HG02870 (cell line): ENCODE measurements around the gene KHNYN.
"Not testable (repeated sequence)": the region's sequence is repeated elsewhere in the genome, so short reads cannot be mapped to it uniquely, and the experiment has no call there.

Source experiments
- ATAC-seq: cut with Tn5 transposase; IDR thresholded peaks from one replicate; pipeline ENCODE4 v1.9.1; 2021; ENCODE audit warnings: mild to moderate bottlenecking, moderate library complexity; ENCODE audit not compliant: unreplicated experiment

KHNYN gene

DNA sequence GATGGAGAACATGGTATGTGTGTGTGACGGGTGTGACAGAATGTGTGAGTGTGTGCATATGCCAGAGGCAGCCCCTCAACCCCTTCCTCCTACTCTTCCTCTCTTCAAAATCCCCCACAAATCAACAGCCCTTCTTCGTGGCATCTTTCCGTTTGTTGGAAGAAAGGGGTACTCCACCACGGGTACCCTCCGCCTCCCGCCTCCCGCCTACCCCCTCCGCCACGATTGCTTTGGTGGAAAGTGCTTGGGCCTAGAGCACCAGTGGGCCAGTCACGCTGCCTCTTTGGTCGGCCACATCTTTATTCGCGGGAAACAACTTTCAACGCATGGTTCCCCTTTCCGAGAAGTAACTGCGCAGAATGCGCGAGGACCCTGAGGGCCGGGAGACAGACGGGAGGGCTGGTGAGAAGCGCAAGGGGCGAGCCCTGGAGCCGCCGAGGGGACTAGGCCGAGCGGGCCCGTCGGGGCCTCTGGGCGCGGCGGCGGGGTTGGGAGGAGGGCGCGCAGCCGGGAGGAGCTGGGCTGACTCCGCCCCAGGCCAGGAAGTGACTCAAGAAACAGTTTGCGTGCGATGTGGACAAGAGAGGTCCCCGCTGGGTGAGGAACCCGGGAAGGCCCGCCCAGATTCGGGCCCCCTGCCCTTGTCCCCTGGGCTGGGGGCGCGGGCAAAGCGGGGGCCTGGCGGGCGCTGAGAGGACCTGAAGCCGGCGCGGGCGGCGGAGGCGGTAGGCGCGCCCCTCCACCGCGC is at the start of gene KHNYN, which contains the start of gene CBLN3:
Gene KHNYN, plus strand, starts transcription at position 560 of the 748 bp plus-strand sequence. CDS start 777 bp downstream, outside the sequence.
Gene CBLN3, minus strand, starts transcription at position 274 of the 748 bp plus-strand sequence. CDS start 614 bp downstream, outside the sequence.
- ATAC-seq = peak; percentile 81

DNA sequence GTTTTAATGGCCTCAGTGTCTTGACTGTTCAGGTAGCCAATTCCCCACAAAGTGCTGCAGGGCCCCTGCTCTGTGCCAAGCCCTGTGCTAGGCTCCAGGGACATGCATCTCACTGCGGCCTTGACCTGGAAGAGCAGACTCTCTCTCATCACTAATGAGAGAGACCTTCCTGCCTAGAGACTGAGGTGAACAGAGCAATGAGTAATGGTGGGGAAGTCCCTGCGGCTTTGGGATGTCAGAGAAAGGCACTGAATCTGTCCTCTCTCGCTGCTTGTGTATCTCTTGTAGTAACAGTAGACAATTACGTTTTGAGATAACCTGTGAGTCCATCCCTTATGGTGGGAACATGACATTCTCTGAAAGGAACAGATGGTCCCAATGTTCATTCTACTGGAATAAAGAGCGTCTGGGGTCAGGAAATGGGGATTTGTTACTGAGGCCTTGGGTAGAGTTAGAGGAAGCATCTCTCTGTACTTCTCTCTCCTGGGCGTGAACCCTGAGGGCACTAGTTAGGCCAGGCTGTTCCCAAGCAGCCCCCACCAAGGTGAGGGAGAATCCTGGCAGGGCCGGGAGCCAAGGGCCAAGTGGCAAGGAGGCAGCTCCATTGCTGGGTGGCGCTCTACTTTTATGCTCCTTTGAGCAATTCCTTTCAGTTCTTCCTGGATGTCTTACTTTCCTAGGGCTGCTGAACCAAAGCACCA is 48.2 kb upstream of the KHNYN start:
- no peak for ATAC-seq

GRCh38 chr14:24382064-24382371 is 47.7 kb upstream of the KHNYN start:
- ATAC-seq = no peak

GRCh38 chr14:24384169-24384568 is 45.6 kb upstream of the KHNYN start:
- no peak for ATAC-seq

GRCh38 chr14:24385524-24385923 is 44.2 kb upstream of the KHNYN start:
- no peak for ATAC-seq

DNA sequence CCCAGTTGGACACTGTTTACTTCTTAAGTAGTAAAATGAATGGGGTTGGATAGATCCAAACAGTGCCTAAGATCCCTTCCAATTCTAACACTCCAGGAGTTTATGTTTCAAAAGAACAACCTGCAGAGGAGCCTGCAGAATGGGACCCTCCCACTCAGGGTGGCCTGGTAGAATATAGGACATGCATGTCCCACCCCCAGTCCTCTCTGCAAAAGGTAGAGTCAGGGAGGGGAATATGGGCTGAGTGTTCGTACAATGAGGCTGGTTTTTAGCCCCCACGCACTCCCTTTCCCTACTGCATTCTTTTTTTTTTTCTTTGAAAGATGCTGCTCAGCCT is 42.8 kb upstream of the KHNYN start:
- ATAC-seq = no peak

DNA sequence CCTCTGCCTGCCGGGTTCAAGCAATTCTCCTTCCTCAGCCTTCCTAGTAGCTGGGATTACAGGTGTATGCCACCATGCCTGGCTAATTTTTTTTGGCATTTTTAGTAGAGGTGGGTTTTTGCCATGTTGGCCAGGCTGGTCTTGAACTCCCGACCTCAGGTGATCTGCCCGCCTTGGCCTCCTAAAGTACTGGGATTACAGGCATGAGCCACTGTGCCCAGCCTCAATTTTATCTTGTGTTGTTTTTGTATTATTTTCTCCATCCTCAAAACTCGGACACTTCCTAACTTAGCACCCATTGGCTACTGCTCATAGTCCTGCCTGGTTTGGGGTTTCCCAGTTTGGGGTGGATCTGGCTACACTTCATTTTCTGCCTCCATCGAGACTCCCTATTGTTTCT is 42.2 kb upstream of the KHNYN start:
- not testable (repeated sequence) for ATAC-seq

DNA sequence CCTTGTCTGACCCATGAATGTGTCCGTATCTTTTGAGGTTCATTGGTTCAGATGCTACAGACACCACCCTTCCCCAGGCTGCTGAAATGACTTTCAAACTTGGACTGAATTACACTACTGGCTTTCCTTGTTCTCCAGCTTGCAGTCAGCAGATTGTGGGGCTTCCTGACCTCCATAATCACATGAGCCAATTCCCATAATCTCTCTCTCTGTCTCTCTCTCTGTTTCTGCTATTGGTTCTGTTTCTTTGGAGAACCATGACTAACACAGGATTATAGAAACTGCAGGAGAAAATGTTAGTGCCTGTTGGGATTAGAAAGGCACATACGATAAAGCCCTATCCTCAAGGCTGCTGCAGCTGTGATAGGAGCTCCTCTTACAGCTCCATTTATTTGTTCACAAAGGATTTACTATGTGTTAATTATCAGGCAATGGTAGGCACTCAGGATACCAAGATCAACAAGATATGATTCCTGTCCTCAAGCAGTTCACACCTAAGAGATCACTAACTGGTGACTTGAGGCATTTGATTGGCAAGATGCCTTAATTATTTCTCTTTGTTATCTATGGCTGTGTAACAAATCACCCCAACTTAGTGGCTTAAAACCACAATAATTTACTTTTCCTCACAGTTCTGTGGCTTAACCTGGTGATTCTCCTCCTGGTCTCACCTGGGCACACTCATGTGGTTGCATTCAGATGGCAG is 41.1 kb upstream of the KHNYN start:
- no peak for ATAC-seq

DNA sequence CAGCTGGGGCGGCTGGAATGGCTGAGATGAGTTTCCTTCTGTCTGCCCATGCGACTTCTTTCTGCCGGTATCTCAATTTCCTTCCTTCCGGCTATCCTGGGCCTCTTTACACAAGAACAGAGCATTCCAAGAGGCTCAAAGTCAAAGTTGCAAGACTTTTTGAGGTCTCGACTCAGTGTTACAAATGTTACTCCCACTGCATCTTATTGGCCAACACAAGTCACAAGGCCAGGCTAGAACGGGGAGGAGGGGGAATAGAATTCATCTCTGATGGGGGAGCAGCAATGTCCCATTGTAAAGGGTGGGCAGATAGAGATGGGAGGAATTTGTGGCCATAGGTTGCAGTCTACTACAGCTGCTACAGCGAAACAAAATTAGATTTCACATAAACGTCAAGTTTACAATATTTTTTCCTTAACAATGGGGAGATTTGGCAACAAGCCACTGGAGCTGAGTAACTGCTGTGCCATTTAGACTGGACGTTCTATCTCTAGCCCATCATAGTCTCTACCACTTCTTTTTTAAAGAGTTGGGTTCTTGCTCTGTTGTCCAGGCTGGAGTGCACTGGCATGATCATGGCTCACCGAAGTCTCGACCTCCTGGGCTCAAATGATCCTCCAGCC is 40.4 kb upstream of the KHNYN start:
- ATAC-seq = no peak

DNA sequence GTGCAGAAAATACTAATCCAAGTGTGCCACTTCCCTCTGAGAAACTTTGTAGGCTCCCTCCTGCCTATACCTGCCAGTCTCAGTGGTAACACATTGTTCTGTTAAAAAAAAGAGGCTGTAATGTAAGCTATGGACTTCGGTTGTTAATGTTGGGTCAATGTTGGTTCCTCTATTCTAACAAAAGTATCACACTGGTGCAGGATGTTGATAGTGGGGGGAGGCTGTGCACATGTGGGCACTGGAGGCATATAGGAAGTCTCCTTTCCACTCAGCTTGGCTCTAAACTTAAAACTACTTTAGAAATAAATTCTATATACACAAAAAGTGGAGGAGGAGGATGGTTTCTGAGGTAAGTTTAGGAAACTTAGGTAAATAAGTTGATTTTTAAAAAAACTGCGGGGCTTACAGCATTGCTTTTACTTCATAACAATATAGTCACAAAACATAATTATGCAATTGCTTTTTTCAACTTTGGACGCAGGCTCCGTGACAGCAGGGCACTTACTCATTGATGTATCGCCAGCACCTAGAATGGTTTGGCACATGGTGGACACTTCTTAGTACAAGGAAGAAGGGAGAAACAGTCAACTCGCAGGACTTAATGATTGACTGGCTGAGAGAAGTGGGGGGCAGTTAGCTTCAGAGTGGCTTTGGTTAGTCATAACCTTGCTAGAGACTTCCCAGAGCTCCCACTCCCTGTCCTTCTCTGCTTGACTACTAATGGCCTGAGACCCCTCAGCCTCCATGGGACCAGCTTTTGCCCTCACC is 38.9 kb upstream of the KHNYN start:
- no peak for ATAC-seq

DNA sequence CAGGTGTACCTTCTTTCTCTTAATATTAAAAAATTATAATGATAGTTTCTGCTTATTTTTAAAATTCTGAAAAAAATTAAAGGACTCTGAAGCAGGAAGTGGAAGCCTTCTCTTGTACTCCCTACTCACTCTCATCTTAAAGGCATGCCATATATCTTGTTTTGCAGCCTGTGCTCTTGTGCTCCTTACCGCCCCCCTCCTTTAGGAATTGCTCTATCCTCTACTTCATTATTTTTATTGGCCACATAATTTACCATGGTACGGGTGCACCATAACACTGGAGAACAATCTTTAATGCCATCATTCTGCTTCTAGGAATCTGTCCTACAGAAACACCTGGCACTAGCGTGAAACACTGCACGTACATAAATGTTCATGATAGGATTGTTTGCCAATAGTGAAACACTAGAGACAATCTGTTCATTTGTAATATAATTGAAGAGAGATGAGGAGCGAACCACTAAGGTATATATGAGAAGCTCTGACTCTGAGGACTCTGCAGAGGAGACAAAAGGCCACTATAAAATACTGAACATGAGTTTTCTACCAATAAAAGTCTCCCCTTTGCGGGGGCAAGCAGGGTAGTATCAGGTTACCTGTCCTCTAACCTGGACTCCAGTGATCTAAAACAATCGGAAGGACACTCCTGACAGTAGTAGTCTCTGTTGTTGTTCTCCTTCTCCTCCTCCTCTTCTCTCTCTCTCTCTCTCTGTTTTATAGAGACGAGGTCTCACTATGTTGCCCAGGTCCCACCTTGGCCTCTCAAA is 37.2 kb upstream of the KHNYN start:
- no peak for ATAC-seq

DNA sequence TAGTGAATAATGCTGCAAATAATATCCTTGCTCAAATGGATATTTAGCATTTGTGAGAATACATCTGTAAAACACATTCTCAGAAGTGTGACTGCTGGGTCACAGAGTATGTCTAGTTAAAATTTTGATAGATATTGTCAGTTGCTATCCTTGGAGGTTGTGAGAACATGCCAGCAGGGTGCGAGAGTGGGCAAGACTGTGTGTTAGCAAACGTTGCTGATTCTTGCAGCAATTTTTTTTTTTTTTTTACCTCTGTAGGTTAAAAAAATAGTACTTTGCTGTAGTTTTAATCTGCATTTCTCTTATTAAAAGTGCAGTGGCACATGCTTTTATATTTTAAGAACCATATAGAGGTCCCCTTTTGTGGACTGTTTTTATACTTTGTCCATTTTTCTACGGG is 35.5 kb upstream of the KHNYN start:
- no peak for ATAC-seq

- no peak for ATAC-seq
Measured at GRCh38 chr14:24395609-24396582, 33.9 kb upstream of the KHNYN start.

- ATAC-seq = no peak
Measured at GRCh38 chr14:24397639-24398292, 32.0 kb upstream of the KHNYN start.

DNA sequence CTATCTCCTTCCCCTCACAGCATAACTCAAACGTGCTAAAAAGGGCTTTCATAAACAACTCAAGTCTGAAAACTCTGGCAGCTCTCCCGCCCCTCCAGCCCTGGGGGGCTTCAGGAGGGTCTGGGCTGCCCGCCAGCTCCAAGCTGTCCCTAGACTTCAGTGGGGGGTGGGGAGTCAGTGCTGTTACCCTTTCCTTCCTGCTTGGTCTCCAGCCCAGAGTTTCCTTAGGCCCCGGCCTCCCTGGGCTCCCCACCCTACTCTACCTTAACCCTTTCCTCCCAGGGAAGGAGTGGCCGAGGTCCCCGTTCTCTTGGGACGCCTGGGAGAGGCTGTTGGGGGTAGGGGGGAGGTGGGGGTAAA is 31.5 kb upstream of the KHNYN start:
- ATAC-seq = no peak

DNA sequence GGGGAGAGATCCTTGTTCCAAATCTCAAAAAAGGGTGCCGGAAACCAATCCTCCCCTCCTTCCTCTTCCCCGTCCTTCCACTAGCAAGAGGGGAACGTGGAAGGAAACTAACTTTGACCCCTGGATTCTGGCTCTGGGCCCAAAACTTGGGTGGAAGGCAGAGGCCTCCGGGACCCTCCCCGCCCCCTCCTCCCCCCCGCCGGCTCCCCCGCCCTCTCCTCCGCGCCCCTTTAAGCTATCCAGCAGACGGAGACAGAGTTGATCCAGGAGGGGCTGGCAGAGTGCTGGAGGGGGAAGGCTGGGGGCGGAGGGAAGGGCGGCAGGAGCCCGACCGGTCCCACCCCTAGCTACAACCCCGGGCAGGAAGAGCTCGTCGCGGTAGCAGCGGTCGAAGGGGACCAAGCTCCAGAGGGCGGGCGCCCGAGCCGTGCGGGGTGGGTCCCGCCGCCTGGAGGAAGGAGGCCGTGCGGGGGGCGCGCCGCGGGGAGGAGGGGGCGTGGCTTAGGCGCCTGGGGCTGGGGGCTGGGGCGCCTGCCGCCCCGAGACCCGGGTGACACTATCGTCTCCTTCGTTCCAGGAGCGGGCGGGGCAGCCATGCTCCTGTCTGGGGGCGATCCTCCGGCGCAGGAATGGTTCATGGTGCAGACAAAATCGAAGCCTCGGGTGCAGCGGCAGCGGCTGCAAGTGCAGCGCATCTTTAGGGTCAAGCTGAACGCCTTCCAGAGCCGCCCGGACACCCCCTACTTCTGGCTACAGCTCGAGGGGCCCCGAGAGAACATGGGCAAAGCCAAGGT is 30.9 kb upstream of the KHNYN start, which contains the start of gene NYNRIN:
Gene NYNRIN, plus strand, starts transcription at position 351 of the 794 bp plus-strand sequence. Its CDS starts 244 bp downstream, at position 595.
- no peak for ATAC-seq

DNA sequence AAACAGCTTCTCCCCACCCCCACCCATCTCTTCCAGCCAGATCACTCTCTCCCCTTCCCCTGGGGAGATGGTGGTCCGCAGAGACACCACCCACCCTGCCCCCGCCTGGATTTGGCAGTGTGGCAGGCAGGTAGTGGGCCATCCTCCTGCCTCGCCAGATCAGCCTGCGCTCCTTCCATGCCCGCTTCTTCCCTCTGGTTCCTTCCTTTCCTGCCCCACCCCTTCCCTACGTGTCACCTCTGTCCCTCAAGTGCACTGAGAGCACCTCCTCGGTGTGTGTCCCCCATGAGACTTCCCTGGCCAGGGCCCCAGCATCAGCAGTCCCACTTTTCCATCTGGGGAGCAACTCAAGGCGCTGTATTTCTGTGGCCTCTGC is 30.3 kb upstream of the KHNYN start:
- ATAC-seq = no peak
